GM20431 (cell line): ENCODE measurements around the gene SLC28A2.
"Not testable (repeated sequence)": the region's sequence is repeated elsewhere in the genome, so short reads cannot be mapped to it uniquely, and the experiment has no call there.

Experiments
- in situ Hi-C: fragments of 300-500 bp; cut with MseI, MboI; formaldehyde crosslinking; loops from one replicate; pipeline ENCODE4 v1.15.0; 2020; ENCODE audit warnings: low sequenced_read_pairs; ENCODE audit not compliant: unreplicated experiment

SLC28A2 gene, protein sequence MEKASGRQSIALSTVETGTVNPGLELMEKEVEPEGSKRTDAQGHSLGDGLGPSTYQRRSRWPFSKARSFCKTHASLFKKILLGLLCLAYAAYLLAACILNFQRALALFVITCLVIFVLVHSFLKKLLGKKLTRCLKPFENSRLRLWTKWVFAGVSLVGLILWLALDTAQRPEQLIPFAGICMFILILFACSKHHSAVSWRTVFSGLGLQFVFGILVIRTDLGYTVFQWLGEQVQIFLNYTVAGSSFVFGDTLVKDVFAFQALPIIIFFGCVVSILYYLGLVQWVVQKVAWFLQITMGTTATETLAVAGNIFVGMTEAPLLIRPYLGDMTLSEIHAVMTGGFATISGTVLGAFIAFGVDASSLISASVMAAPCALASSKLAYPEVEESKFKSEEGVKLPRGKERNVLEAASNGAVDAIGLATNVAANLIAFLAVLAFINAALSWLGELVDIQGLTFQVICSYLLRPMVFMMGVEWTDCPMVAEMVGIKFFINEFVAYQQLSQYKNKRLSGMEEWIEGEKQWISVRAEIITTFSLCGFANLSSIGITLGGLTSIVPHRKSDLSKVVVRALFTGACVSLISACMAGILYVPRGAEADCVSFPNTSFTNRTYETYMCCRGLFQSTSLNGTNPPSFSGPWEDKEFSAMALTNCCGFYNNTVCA

GRCh38 chr15:45251888-45252287 lies at the start of gene SLC28A2:
TSS of gene SLC28A2 (plus strand) at chr15:45252234. CDS start at chr15:45253216, 982 bp downstream.
- in situ Hi-C loops, result no loop called here

DNA sequence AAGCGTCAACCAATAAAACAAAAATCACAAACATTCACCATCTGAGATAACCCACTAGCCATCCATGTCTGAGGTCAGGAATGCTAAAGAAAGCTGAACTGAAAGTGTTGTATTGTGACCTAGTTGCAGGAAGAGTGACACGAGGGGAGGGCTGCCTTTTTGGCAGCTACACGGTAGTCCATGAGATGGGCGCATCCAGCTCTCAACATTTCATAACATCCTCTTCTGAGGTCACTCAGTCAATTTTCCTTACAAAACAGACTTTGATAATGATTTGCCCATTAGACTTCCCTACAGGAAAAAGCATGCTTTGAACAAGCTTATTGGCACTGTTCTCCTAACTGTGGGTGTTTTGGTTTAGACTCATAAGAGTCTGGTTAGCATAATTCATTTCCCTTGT lies 48.9 kb upstream of the SLC28A2 start:
- in situ Hi-C loops, result no loop called here

DNA sequence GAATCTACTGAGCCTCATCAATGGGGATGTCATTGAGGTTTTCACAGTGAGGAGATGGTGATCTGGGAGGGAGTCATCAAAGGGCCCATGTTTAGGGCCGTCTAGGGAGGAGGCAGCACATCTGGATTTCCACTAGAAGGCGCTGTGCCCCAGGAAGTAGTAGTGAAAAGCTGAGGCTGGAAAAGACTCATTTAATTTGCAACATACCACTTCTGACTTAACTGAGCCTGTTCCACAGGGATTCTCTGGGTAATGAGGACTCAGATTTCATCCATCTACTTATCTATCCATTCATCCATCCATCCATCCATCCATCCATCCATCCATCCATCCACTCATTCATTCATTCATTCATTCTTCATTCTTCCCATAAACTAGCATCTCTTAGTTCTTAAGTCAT lies 46.8 kb upstream of the SLC28A2 start:
- in situ Hi-C loops, result no loop called here

DNA sequence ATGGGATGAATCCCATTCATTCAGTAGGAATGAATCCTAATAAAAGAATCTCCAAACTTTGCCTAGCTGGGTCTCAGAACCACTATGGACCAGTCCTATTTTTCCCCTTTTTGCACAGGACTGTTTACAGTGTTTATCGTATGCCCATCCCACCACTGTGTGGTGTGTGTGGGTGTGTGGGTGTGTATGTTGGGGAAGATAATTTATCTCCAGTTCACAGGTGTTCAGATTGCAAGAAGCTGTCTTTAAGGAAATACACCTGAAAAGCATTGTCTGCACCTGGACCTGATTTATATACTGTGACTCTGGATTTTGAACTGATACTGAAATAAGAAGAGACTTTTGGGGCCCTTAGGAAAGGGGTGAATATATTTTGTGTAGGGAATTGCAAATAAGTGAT lies 39.5 kb upstream of the SLC28A2 start:
- in situ Hi-C loops, result no loop called here

GRCh38 chr15:45221053-45221599 lies 30.9 kb upstream of the SLC28A2 start:
- in situ Hi-C loops, result no loop called here

DNA sequence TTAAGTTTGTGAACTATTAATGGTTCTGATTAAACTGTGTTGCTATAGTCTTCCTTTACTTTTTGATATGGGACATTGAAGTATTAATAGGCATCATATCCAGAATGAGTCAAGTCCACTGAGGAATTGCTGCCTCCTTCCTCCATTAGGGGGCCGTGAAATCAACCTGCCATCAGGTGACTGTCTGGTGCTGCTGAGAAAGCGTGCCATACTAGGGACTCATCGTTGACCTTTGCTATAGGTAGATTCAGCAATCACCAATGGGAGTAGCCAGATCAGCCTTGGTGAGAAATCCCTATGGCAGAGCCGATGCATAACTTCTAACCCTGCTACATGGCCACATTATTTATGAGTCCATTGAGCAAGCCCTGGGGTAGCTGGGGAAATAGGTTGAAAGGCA lies 30.1 kb upstream of the SLC28A2 start:
- in situ Hi-C loops, result no loop called here

DNA sequence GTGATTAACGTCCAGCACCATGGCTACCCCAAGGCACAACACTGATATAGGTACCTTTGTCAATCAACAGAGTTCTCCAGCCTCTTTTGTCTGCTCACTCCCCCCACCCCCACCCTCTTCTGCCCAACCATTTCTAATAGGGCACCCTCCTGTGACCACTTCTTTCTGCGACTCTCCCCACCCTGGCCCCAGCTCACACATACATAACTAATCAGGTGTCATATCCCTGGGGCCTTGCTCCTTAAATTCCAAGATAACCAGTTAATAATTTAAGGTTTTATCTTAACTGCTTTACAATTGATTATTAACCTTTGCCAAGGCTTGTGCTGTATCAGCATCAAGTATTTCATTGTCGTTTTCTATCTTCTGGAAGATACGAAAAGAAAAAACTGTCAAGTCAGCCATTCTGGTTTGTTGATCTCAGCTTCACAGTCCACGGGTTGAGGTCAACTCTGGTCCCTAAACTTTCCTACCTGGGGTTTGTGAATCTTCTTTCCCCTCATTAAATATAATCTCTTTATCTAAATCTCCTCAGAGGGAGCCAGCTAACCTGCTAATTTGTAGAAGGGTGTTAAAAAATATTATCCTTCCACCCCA lies 27.3 kb upstream of the SLC28A2 start:
- in situ Hi-C loops, result no loop called here

- in situ Hi-C loops, result no loop called here
These were observed 26.3 kb upstream of the SLC28A2 start for GRCh38 chr15:45225506-45226273.

DNA sequence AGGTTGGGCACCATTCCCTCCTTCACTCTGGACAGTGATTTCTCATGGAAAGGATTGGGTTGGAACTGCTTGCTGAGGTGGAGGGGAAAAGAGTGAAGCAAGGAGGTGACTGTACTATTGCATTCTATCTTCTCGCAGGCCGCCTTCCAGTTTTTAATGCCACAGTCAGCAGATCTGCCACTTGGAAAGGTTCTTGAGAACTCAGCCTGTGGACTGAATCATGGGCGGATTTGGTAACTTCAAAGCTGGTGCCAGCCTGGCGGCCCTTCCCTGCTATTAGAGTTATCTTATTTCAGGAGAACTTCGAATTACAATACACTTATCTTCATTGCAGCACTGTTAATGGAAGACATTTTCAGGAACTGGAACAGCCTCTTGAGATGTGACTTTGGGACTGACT lies 23.1 kb upstream of the SLC28A2 start:
- in situ Hi-C loops, result no loop called here

DNA sequence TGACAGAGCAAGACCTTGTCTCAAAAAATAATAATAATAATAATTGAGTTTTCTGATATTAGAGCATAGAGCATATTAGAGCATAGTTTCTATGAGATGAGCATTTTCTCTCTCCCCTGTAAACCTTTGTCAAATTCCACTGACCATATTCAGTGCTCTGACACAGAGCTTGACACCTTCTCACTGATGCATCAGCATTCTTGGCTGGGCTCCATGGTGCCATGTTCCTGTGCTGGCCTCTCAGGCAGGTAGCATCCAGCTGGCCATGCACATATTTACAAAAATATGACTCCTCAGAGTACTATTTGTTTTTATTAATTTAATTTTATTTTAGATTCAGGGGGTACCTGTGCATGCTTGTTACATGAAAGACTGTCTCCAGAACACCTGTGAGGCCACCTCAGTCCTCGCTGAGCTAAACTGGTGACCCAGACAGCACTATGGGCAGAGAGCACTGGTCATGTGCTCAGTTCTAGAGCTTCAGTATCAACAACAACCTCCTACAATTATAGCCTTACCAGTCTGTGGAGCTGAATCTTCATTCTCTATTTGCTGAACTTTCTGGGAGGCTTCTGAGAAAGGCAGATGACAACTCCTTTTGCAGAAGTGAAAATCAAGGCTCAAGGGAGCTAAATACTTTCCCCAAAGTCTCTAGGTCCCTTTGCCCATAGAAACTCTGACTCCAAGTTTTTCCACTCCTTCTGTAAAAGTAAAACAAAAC lies 21.6 kb upstream of the SLC28A2 start:
- in situ Hi-C loops, result no loop called here

GRCh38 chr15:45231132-45231531 lies 20.9 kb upstream of the SLC28A2 start:
- in situ Hi-C loops, result no loop called here

GRCh38 chr15:45231864-45232562 lies 20.0 kb upstream of the SLC28A2 start:
- in situ Hi-C loops, result no loop called here

- in situ Hi-C loops, result no loop called here
These were observed 17.3 kb upstream of the SLC28A2 start for GRCh38 chr15:45234562-45235235.

DNA sequence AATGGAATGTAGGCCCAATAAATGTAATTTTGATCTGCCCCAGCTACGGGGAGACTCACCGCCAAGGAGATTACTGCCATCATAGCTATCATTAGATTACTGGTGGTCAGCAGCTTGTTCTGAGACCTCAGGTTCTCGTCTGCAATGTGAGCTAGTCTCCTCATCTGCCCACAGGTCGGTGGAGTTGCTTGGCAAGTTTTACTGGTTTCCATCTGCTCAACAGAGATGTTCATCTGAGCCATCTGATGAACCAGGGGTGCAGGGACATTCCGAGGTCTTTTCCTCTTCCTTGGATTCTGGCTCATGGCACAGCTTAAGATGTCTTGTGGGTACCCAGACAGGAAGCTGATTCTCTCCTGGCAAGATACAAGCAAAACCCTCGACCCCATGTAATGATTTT lies 15.2 kb upstream of the SLC28A2 start:
- in situ Hi-C loops, result not testable (repeated sequence)

DNA sequence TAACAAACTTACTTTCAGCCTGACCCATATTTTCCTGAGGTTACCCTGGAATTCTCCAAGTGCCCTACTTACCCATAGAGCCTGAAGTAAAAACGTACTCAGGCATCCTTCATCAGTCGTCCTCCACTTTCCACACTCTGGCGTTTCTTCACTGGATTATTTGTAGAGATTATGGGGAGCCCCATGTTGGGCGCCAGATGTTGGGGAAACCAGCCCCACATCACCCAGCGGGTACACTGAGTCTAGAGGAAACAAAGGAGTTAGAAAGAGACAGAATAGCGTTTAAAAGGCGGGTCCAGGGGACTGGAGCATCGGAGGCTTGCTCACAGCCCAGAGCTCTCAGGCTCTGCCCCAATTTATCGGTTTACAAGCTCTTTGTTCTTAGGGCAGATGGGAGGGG lies 9.7 kb upstream of the SLC28A2 start:
- in situ Hi-C loops, result no loop called here

- in situ Hi-C loops, result no loop called here
These were observed 2.8 kb upstream of the SLC28A2 start for GRCh38 chr15:45249125-45249780.

- in situ Hi-C loops, result no loop called here
These were observed 1.3 kb downstream of the SLC28A2 start for GRCh38 chr15:45253330-45253729.

DNA sequence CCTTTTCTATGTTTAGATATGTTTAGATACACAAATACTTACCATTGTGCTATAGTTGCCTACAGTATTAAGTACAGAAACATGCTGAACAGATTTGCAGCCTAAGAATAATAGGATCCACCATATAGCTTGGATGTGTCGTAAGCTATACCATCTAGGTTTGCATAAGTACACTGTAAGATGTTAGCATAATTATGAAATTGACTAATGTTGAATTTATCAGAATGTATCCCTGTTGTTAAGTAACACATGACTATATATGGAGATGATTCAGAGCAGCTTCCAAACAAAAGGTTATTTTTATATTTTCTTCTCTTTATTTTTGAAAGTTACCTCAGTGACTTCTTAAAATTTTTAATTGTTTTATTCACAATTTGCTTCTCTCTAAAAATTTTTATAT lies 2.4 kb downstream of the SLC28A2 start:
- in situ Hi-C loops, result no loop called here
